HG03025 (cell line): ENCODE results near the gene TBC1D1.

Experiments used
- ATAC-seq: cut with Tn5 transposase; IDR thresholded peaks from one replicate; pipeline ENCODE4 v1.9.1; 2021; ENCODE audit warnings: mild to moderate bottlenecking, moderate library complexity; ENCODE audit not compliant: unreplicated experiment, low FRiP score

TBC1D1 gene

DNA sequence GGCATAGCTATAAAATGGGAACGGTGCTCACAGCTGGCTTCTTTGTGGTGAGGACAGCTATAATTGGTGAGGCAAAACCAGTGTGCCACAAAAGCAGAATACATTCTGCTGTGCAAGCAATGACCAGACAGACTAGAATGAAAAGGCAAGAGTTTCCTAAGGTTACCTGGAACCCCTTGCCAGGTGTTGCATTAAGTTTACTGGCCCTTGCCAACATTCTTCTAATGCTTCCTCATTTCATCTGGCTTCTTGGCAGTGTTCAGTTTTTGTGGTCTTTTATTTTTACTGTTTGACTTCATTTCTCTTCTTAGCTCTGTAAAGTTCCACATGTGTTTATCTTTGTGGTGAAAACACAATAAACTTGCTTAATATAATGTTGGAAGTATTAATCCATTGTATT, 200.8 kb downstream of the TBC1D1 start:
- no peak for ATAC-seq

DNA sequence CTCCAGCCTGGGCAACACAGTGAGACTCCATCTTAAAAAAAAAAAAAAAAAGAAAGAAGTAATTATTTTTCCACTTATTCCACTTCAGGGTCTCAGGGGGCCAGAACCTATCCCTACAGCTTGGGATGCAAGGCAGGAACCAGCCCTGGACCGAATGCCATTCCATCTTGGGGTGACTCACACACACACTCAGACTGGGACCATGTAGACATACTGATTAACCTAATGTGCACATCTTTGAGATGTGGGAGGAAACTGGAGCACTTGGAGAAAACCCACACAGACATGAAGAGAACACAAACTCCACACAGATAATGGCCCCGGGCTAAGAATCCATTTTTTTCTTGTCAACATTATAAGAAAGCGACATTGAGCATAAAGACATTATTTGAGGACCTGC, 201.8 kb downstream of the TBC1D1 start:
- ATAC-seq: no peak

DNA sequence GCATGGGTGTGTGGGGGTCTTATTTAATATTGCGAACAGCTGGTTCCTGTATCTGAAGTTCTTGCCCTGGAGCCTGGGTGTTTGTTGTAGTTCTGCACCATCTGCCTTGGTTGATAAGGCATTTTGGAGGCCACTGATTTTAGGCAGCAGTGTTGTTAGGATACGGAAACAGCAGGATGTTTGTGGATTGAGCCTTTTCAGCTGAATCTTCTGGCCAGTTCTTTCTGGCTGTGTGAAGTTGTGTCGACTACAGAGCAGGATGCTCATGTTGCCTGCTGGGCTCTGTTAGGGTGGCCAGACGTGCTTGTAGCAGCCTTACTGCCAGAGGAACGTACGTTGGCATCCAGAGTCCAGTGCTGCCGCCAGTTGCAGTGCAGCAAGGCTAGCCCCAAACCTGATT, 203.5 kb downstream of the TBC1D1 start:
- ATAC-seq: no peak

DNA sequence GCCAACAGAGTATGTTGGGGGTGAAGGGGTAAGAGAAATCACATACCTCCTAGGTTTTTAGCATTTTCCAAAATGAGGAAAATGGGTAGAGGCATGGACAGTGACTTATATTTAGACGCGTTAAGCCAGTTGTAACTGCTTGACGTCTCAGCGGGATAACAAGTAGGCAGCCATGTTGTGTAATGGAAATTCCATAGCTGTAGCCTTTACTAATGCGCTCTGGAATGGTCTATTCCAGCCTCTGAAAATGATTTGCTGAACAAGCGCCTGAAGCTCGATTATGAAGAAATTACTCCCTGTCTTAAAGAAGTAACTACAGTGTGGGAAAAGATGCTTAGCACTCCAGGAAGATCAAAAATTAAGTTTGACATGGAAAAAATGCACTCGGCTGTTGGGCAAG, 204.8 kb downstream of the TBC1D1 start:
- no peak for ATAC-seq

DNA sequence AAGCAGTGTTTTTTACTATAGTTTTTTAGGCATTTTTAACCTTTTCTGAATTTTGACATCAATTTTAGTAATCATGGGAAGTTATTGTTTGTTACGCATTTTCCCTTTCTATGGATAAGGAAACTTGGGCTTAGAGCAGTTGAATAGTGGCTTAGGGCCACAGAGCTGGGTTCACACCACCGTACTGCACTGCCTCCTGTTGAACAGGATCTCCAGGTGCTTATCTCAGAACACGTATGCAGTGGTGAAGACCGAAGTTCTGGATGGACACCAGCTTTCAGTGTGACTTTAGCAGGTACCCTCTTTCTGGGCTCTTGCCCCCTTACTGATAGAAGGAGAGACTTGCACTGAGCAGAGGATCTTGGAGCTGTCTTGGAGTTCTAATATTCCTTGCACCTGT, 206.9 kb downstream of the TBC1D1 start:
- no peak for ATAC-seq

DNA sequence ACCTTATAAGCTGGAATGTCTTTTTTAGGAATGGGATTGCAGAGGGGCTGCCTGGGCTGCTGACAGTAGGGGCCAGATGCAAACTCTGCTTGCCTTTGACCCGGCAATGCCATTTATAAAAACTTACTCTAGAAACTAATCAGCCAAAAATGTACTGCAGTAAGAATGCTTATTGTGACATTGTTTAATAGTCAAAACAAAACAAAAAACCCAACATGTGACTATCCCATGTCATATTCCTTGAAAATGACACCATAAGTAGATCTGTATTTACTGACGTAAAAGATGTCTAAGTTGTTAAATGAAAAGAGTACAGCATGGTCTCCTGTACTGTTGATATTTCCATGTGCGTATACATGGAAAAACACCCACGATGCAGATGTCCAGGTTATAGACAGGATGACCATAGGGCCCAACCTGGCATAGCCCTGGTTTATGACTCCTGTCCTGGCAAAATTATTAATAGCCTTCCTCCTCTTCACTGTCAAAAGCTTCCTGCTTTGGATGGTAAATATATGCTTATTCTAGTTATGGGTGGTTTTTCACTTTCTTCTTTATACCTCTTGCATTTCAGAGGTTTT, 208.2 kb downstream of the TBC1D1 start:
- no peak for ATAC-seq

DNA sequence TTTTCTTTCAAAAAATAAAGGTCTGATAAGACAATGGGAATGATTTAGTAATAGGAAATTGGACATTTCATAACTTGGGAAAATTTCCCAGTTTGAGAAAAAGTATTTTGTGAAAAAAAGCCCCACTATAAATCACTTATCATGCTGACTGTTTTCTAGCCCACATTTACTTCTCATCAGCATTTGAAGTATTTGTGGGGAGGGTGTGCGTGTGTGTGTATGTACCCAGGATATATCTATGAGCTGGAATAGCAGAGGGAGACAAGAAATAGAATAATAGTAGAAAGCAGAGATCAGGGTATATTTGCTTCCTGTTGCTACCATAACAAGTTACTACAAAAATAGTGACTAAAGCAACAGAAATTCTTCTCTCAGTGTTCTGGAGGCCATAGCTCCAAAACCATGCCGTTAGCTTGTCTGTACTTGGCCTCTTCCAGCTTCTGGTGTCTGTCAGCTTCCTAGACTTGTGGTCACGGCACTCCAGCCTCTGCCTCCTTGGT, 209.1 kb downstream of the TBC1D1 start:
- ATAC-seq: no peak

DNA sequence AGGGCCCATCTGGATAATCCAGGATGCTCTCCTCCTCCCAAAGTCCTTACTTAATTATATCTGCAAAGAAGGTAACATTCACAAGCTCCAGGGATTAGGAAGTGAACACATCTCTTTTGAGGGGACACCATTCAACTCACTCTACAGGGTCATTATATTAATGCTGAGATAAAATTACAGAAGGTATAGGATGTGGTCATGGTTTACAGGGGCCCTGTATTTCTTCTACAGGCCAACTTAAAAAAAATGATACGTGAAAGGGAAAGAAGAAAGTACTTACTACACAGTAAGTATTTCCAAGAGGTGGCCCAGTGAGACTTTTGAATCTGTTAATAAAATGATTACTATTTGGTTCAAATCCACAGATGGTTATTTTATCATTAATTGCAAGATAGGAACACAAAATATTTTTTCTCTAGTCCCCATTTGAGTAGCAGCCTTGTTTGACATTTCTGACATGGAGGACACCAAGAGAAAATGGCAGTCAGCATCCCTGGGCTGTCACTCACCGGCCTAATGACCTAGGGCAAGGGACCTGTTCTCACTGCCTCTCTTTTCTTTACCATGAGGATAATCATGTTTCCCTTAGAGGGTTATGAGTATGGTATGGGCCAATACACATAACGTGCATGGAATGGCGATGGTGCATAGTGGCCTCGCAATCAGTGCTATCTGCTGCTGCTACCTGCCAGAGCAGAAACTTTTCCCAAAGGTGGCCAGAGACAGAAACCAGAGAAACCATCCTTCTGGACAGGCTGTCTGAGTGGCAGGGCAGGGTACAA, 209.8 kb downstream of the TBC1D1 start:
- ATAC-seq: no peak

DNA sequence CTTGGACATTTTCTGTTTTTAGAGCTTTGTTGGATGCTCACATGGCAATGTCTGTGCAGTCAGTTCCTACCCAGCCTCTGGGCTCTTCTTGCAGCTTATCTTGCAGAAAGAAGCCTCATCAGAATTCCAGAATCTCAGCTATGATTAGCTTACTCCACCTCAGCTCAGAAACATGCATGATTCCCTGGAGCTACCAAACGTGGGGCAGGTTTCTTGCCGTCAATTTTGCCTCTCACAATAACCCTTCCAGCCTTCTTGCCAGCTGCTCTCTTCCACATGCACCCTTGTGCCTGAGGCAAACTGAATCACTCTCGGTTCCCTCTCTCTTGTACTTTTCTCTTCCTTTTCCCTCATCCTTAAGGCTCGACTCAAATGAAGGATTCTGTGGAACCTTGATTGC, 210.7 kb downstream of the TBC1D1 start:
- ATAC-seq: no peak

DNA sequence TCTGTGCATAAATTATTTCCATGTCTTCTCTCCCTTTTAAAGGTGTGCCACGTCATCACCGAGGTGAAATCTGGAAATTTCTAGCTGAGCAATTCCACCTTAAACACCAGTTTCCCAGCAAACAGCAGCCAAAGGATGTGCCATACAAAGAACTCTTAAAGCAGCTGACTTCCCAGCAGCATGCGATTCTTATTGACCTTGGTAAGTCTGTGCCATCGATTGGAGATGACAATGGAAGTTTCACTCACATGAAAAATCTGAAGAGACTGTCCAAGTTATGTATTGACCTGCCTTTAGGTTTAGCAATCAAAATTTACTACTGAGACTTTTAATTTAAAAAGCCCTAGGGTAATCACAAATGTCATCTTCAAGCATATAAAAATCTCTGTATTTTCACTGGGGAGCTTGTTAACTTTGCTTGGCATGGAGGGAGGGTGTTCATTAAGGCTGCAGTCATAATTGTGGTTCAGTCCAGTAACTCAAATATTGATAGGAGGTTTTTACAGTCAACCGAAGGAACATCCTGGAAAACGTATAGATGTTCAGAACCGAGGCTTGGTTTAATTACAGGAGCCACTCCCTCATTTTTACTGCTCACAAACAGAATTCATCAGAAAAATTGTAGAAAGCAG, 212.2 kb downstream of the TBC1D1 start:
- no peak for ATAC-seq

DNA sequence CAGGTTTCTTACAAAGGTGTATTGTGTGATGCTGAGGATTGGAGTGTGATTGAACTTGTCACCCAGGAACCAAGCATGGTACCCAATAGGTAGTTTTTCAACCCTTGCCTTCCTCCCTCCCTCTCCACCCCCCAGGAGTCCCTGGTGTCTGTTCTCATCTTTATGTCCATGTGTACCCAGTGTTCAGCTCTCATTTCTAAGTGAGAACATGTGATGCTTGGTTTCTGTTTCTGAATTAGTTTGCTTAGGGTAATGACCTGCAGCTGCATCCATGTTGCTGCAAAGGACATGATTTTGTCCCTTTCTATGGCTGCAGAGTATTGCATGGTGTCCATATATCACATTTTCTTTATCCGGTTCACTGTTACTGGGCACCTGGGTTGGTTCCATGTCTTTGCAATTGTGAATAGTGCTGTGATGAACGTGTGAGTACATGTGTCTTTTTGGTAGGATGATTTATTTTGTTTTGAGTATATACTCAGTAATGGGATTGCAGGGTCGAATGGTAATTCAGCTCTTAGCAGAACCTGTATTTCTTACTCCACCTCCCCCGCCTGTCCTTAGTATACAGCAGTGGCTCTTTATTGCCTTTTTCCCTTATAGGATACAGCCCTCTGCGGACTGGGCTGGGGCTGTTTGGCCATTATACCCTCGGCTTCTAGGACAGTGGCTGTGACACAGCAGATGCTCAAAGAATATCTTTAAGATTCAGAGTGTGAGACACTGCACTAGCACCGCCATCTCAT, 214.8 kb downstream of the TBC1D1 start:
- peak; percentile 75 for ATAC-seq

DNA sequence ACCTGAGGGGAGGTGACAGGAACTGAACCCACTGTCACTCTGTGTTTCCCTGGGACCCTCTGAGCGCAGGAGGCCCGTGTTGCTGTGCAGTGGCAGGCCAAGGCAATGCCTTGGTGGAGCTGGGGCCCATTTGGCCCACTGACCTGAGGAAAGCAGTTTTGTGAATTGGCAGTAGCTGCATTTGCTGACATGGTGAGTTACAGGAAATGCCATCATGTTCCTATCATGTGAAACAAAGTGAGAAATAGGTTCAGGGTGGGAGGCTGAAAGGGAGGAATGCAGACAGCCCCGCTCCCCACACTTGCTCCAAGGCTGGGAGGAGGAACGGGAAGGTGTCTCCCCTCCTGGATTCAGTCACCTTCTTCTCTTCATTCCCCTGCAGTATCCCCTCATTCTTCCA, 215.4 kb downstream of the TBC1D1 start:
- ATAC-seq: no peak

DNA sequence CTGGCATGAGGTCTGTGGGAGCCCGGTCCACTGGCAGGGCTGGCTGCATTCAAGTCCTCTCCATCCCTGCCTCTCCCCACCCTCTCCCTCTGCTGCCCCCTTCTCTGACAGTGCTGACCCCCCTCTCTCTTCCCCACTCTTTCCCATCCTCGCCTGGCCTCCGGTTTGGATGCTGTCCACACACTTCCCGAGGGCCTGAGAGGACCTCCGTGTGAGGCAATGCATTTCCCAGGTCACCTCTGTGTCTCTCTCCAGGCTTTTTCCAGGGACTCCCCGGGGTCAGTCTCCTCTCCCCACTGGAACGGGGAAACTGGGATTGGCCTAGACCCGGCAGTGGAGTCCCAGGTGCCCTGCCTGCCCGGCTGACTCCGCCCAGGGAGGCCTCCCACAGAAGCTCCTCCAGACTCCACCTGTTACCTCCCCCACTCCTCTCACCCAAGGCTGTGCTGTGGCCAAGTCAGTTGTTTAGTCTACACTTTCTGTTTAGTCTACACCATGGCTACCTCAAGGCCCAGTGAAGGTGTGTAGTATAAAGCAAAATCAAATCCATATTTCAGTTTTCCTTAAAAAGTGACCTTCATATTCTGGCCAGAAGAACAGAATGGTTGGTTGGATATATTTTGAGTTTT, 216.1 kb downstream of the TBC1D1 start:
- no peak for ATAC-seq

DNA sequence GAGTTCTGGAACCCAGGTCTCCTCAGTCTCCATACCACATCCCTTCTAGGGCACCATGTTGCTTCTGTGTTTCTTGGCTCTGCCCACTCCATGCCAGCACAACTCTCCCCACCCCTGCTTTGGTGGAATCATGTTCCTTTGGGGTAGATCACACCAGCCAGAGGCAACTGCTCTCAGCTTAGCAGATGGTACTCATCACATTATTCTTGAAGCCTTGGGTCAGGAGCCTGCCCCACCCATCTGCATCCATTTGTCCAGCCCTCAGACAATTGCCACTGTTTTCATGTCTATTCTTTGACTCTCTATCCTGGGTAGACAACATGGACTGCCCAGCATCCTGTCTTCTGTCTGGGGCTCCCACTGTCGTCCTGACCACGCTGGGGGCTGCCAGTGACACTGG, 216.9 kb downstream of the TBC1D1 start:
- ATAC-seq: no peak

DNA sequence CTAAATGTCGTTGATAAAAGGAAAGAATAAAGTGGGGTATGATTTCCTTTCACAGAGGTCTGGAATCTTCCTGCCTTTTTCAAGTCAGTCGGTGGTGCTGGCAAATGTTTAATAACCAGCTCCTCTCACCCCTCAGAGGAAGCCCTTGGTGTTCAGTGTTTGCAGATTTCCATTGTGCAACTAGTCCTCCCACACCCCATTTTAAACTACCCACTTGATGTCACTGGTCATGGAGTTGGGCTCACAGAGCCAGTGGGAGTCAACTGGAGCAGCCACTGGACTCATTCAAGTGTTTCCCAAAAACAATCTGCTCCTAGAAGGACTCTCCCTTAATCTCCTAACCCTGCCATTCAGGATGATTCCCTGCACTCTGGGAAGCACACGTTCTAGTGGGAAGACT, 218.5 kb downstream of the TBC1D1 start:
- ATAC-seq: no peak

DNA sequence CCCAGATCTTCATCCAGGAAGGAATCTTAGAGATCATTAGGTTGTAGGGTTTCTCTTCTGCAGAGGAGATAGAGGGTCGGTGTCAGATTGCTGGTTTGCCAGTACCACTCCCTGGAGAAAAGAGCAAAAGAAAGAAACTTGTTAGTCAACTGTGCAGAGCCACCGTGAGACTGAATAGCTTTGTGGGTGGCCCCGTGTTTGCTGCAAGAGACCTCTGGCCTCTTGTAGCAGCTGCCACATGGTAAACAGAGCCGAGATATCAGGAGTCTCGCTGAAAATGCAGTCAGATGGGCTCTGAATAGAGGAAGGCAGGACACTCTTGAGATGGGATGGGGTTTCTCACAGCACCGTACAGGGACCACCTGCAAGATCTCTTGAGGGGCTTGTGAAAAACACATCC, 219.0 kb downstream of the TBC1D1 start:
- ATAC-seq: no peak

DNA sequence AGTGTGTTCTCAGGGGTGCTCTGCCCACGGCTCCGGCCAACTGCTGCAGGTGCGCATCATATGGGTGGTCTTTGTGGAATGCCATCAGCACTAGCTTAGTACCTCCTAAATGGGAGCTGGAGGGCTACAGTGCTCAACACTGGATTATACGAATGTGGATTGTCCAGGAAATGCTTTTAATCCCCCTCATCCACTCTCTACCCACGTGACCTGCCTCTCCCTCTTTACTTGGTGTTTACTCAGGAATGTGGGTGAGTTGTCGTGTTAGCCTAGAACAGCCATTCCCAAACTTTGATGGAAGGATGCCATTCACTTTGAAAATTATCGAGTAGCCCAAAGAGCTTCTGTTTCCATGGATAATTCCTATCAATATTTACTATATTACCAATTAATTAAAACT, 220.1 kb downstream of the TBC1D1 start:
- no peak for ATAC-seq

DNA sequence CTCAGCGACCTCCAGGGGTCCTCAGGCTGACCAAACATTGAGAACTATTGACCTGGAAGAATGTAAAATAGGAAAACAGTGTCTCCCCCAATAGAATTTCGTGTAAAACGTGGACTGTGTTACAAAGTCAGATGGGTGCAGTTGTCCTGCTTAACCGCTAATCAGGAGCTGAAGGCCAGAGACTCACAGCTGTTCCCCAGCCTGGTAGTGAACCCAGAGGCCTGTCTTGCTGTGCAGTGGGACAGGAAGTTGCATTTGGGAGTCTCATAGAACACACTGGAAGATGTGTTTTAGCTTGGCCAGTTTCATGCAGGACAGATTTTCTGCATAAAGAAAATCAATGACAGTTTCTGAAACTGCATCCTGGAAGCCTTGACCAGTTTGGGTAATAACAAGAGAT, 220.8 kb downstream of the TBC1D1 start:
- no peak for ATAC-seq

DNA sequence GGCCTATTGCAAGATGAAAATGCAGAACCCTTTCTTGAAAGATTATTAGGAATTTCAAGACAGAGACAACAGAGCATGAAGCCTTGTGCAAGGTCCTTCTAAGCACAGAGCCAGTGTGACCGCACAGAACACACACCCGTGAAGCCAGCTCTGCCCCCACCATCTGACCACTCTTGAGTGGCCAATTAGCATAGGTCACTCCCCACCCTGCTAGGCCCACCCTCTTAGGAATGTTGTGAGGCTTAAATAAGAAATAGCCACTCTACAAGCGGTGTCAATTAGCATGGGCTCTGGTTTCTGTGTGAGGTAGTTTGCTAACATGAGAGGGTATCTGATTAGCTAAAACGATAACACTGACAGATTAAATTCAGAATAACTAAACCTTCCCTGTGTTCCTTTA, 222.2 kb downstream of the TBC1D1 start:
- no peak for ATAC-seq

DNA sequence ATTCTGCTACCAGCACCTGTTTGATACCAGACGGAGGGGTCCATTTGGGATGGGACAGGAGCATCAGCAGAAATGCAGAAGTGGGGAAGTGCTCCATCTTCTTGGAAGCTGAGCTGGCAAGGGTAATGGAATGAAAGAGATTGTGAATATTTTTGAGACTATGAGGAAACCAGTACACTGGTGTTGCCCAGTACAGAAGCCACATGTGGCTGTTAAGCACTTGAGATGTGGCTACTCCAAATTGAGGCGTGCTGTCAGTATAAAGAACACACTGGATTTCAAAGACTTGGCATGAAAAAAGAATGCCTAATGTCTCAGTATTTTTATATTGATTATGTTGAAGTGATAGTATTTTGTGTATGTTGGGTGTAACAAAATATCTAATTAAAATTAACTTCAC, 222.7 kb downstream of the TBC1D1 start:
- ATAC-seq: no peak
